CD4-positive, alpha-beta T cell treated with Interleukin-1 beta for 1 hour (primary cell): ENCODE results near the gene ANKRD39.
A peak's percentile ranks its signal among the peaks of the same experiment; 100 is the strongest.
"Not testable (repeated sequence)": the region's sequence is repeated elsewhere in the genome, so short reads cannot be mapped to it uniquely, and the experiment has no call there.

Experiments used
- DNase-seq, 2 donors: peaks; one replicate each; pipeline ENCODE4 v3.0.0-alpha.2; 2020 to 2022

ANKRD39 gene, protein sequence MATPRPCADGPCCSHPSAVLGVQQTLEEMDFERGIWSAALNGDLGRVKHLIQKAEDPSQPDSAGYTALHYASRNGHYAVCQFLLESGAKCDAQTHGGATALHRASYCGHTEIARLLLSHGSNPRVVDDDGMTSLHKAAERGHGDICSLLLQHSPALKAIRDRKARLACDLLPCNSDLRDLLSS

DNA sequence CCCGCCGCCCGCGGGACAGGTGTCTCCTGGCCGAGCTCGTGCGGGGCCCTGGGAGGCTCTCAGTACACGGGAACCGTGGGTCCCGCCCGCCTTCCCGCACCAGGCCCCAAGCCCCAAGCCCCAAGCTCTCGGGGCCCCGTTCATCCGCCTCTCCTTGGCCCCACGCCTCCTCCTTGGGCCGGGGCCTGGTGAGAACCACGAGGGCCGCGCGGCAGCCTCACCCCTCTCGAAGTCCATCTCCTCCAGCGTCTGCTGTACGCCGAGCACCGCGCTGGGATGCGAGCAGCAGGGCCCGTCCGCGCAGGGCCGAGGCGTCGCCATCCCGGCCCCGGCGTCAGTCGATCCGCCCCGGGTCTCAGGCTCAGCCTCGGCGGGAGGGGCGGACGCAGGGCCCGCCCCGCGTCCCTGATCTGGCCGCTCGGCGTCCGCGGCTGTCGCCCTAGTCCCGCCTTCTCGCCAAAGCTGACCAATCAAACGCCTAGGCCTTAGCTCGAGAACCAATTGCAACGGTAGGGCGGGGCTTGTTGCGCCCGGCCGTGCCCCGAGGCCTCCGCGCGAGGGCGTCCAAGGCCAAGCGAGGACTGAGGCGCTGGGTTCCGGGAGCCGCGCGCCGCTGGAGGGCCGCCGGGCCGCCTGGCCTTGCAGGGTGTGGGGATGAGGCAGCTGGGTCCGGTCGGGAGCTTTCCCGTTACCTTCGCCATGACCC, at the start of gene ANKRD39:
Gene ANKRD39, minus strand, starts transcription at position 350 of the 706 bp plus-strand sequence. Its CDS starts 29 bp downstream, at position 321.
- peak; percentile 97 to 99 for DNase-seq

DNA sequence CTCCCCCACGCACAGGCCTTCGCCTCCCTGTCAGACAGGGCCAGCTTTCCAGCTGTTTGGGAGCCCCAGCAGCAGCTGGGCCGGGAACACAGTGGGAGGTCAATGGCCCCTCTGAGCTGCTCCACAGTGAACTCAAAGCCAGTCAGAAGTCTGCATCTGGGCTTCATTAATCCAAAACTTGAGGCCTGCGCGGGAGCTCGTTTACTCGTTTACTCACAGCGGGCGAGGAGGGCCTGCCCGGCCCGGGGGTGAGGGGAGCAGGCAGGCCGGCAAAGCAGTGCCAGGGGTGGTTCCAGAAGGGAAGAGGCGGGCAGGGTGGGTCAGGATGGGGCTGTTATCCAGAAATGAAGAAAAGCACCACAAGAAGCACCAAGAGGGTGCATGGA, 48.9 kb upstream of the ANKRD39 start:
- no peak for DNase-seq

DNA sequence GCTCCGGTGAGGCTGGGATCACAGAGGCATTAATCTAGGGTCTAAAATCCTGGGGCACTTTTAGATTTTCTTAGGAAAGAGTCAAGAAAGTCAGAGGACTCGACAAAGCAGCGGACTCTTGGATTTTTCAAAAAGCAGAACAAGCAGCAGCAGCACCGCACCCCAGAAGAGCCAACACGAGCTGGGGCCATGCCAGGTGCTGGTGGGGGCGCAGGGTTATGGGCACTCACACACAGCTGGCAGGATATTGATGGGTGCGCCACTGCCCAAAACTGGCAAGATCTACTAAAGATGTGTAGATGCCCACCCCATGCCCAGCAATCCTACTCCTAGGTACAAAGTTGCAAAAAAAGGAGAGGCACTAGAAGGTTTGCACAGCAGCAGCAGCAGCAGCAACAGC, 46.0 kb upstream of the ANKRD39 start:
- no peak for DNase-seq

DNA sequence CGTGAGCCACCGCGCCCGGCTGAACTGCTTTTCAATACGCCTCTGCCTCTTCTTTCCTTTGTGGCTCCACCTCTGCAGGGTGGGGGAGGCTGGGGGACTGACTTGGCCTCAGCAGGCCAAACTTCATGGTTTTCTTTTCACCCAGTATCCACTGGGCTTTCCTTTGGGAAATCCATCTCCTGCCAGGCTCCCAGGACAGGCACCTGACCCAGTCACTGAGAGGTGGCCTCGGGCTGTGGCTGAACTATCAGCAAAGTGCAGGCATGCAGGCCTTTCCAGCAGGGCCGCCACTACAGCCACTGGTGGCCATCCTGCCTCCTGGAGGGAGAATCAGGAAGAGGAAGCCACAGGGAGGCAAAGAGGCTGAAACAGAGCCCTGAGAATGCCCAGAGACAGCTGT, 45.5 kb upstream of the ANKRD39 start:
- no peak for DNase-seq

DNA sequence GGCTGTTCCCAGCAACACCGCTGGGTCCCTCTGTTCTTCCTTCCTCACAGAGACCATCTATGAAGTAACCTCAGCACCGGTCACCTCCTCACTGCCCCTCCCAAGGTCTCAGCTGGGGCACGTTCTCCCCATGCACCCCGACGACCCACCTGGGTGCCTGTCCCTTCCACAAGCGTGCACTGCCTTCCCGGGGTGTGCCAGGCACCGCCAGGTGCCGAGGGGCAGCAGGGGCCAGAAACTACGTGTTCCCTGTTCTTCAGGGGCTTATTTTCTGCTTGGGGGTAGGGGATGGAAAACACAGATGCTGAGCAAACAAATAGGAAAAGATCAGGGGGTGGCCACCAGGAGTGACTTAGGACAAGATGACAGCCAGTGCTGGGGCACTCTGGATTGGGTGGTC, 42.4 kb upstream of the ANKRD39 start:
- DNase-seq, result no peak

DNA sequence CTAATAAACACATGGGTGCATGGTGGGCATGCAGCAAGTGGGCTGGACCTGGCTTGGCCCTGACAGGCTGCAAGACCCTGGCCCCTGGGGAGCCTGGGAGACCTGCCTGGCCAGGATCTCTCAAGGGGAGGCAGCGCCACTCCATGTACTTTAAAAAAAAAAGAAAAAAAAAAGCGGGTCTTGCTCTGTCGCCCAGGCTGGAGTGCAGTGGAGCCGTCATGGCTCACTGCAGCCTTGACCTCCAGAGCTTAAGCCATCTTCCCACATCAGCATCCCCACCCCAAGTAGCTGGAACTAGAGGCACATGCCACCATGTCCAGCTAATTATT, 41.6 kb upstream of the ANKRD39 start:
- no peak for DNase-seq

DNA sequence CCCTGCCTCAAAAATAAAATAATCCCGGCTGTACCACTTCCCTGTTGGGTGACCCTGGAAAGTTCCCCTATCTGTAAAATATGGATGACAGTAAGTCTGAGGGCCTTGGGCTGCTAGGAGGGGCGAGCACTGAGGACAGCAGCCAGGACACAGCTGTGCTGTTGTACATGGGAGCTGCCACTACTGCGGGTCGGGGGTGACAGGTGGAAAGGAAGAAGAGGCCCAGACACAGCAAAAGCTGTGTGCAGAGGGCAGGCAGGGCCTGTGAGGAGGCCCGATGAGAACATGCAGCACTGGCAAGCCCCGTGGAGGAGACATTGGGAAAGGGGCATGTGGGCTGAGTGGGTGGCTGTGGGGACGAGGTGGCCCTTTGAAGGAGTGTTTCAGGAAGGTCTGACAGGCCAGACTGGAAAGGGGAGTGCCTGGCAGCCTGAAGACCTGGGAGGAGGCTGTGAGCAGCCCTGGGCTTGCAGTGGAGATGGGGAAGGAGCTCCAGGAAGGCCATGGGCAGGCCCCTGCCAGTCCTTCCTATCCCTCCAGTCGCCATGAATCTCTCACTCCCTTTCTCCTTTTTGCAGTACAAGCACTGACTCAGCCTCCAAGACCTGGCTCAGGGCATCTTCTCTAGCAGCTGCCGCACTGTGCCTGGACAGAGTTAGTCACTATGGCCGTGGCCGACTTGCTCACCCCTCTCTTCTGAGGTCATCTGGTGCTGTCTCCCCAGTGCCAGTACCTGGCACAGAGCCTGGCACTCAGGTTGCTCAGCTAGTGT, 41.0 kb upstream of the ANKRD39 start:
- no peak for DNase-seq

DNA sequence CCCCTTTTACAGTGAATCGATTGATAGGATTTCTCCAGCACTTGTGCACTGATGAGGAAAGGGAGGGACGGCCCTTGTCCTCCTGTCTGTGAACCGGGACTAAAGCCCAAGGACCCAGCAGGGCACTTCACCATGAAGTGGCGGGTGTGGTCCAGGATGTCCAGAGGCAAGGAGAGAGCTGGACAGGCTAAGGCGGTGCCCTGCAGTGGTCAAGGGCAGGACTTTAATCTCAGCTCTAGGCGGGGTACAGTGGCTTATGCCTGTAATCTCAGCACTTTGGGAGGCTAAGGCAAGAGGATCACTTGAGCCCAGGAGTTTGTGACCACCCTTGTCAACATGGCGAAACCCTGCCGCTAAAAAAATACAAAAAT, 40.3 kb upstream of the ANKRD39 start:
- DNase-seq, result no peak

DNA sequence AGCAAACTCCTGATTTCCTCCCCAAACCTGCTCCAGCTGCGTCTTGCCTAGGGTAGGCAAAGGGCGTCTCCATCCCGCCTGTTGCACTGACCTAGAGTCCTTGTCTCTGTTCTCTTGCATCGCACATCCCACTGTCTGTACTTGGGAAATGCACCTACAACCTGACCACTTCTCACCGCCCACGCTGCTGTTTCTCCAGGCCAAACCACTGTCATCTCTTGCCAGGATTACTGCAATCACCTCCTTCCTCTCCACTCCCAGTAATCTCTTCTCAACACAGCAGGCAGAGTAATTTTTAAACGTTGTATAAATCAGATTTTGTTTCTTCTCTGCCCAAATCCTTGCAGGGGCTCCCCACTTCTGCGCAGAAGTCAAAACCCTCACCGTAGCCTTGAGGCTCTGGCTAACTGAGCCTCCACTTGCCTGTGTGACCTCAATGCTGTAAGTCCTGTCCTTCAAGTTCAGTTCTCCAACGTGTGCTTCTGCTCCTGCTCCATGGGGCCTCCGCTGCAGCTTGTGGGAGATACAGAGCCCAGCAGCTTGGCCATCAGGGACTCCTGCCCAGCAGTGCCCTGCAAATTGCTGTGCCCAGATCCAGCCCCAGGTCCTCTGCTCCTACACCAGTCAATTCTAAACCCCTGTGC, 39.8 kb upstream of the ANKRD39 start:
- no peak for DNase-seq

DNA sequence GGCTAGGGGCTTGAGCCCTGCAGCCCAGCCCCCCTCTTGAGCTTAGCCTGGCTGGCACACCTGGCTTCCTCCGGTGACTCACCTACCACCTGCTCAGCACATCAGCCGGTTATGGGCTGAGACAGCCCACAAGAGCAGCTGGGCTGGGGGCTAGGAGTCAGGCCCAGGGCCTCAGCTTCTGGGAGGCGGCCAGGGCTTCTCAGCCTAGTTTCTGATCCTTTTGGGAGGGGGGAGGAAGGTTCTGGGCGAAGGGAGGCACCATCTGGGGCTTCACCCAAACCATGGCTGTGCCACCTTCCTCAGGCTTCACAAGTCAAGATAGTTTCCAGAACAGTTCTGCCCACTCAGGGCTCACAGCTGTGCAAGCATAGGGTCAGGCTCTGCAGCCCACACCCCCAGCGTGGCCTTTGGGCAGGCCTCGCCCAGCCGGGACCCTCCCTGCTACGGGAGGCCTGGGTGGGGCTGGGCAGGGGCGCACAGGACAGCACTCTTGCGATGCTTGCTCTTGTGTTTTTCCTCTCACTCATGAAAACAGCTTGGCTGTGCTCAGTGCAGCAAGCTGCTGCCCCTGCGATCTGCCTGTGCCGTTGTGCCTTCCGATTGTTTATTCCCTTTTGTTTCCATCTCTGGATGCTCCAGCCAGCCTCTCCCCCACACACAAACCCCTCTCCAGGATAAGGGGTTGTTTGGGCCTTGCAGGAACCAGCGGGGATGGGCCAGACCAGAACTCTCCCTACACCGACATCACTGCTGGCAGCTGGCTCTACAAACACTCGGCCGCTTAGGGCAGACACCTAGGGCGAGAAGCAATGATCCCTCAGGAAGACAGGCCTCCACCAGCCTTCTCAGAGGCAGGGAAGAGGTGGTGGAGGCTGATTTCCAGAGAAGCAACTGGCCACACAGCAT, 38.2 kb upstream of the ANKRD39 start:
- no peak for DNase-seq

DNA sequence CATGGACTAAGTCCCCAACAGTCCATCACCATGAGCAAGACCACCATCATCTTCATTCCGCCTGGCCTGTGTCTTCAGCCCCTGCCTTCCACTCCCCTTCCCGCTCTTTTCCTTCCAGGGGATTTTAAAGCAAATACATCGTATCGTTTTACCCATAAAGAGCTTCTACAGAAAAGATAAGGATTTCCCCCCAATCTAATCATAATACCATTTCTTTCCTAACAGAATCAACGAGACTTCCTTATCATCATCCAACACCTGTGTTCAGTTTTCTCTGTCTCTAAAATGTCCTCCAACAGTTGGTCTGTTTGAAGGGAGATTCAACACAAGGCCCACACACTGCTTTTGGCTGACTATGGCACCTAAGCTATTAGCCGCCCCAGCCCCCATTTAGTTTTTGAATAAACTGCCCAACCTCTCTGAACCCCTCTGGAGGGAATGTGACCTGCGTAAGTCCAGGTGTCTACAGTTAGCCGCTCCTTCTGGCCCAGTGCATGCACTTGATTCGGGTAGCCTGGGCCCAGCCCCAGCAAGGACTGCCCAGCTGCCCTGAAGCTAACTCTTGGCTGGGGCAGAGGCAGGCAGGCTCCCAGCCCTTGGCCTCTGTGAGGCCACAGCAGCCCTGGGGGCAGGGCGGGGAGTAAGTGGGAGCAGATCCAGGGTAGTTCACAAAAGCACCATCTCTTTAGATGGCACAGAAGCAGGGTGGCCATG, 37.4 kb upstream of the ANKRD39 start:
- DNase-seq, result no peak

DNA sequence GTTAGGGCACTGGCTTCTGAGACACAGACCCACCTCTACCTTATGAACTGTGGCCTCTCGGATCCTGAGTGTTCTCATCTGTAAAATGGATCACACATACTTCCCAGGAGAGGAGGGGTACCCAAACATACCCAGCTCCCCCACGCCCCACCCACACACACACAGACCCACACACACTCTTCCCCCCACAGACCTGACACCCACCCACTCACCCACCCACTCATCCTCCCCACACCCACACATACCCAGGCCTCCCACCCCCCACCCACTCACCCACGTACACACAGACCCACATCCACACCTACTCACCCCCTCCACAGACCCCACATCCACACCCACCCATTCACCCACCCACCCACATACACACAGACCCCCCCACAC, 36.3 kb upstream of the ANKRD39 start:
- no peak for DNase-seq

DNA sequence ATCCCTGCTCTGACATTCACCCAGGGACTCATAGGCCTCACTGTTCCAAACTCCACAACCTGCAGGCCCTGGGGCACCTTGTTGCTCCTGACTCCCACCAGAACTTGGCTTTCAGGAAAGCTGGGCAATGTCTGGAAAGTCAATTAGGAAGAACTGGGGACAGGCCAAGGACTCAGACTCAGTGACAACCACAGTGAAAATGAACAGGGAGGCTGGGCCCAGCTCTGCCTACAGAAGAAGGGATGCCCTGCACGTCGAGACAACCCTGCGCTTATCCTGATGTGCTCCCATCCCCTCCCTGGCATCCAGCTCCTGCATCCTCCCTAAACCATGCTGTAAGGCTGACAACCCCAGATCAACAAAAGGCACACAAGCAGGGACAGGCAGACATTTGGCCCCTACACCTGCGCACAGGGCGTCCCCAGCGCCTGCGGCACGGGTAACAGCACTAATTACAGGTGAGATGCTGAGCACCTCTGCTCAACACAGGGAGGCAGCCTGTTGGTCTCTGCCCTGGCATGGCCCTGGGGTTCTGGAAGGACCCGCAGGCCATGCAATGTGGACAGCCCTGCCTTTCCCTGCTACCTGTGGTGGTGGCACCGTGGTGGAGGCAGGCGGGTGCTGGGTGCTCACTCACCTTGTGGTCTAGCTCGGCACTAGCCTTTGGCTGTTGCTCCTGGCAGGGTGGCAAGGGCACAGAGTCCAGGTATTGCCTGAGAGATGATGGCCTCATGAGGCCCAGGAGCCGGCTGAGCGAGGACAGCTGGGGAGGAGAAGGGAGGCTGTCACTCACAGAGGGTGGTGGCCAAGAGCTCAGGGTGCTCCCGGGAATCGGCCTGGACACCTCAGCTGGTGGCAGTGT, 35.7 kb upstream of the ANKRD39 start:
- no peak for DNase-seq

DNA sequence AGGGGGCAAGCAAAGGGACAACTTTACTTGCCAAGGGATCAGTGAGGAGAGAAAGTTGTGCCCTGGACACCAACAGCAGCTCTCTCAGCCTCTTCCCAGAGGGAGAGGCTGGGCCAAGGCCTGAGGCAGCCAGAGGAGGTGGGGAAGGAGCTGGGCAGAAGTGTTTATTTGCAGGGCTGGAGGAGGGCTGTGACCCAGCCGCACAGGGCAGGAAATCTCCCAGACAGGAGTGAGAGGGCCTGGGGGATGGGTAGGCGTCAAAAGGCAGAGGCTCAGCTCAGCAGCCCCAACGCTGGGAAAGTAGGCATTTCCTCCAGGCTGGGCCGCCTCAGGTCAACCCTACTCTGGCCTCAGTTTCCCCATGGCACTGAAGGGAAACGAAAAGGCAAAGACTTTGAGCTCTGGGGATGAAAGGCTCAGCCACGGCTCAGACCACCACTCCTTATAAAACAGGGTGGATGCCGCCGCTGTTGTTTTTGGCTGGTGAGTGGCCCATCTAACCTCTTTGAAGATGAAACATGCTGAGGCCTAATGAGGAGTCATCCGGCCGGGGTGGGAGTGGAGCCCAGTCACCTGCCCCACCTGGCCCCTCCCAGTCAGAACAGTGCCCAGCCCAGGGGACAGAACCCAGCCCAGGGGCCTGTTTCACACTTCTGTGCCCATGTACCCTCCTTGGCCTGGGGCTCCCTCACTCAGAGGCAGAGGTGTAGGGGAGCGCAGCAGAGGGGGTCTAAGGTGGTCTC, 33.9 kb upstream of the ANKRD39 start:
- DNase-seq, result no peak

DNA sequence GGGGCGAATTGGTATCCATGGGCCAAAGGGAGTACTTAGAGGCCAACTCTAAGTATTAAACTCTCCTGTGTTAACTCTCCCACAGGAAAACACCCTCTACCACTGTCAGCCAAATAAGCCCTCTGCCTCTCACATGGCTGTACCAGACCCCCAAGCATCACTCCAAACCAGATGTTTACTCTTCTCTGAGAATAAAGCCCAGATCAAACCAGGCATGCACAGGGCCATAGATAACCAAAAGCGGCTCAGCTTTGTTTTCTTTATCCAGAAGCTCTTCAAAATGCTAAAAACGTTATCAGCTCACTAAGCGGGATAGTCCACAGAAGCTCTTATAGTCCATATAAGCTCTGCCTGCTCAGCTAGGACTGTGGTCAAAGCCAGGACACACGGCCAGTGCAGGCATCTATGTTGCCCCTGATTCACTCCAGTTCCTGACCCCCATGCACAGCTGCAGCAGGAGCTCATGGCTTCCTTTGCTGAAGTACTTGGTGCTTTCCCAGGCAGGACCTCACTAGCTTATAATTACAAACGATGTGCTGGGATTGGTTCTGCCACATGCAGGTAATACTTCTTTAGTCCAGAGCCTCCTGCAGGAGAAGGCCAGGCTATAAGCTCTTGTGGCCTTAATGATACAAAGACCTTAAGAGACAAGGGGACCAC, 33.0 kb upstream of the ANKRD39 start:
- no peak for DNase-seq

DNA sequence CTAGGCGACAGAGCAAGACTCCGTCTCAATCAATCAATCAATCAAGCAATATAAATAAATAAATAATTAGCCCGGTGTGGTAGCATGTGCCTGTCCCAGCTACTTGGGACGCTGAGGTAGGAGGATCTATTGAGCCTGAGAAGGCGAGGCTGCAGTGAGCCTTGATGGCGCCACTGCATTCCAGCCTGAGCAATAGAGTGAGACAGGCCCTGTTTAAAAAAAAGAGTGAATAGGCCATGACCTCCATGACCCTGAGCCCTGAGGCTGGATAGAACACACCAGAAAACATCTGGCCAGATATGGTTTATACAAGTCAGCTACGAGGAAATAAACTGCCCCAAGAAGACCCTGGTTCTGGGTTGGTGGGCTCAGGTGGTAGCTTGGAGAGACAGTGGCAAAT, 32.4 kb upstream of the ANKRD39 start:
- no peak for DNase-seq

DNA sequence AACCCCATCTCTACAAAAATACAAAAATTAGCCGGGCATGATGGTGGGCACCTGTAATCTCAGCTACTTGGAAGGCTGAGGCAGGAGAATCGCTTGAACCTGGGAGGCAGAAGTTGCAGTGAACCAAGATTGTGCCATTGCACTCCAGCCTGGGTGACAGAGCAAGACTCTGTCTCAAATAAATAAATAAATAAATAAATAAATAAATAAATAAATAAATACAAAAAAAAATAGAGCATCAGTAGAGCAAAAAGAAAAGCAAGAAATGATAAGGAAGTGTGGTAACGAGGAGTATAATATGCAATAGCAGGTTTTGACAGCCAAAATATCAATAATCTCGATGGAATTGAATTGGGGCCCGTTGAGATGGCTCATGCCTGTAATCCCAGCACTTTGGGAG, 31.7 kb upstream of the ANKRD39 start:
- DNase-seq, result not testable (repeated sequence)

DNA sequence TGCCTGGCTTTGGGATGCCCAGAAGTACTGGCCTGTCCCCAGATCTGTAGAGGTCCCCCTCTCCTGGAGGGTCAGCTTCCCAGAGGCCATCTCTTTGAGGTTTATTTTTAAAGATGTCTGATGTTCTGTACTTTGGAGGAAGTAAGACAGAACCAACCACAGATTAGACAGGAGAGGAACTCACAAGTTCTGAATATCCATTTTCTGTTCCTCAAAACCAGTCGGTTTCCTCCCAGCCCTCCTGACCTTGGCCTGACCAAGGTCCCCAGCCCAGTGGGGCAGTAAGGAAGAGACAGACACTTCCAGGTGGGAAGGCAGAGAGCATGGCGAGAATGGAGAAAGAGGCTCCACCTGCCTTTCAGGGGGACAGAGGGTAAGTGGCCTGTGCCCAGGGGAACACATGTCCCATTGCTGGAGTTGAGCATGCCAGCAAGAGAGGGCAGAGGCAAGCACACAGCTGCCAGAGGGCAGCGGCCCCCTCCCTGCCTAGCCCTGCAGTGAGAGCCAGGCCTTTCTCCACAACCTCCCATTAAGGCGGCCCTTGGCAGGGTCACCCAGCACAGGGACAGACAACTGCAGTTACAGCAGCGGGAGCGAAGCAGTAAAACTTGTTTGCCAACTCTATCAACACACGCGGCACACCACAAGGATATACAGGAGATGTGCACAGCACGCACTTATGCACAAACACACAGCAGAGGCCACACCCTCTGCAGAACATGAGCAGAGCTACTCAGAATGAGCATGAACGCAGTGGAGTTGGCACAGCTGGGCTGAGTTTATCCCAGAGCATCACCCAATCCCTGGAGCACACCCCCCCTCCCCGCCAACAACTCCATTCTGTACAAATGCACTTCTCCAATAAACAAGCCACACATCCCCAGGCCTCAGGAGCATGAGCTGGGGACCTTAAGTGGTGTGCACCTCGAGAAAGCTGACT, 30.5 kb upstream of the ANKRD39 start:
- DNase-seq, result no peak
